VCaP (cell line): ENCODE data around the gene GDAP1L1.
A peak's percentile ranks its signal among the peaks of the same experiment; 100 is the strongest.
"Not testable (repeated sequence)": the region's sequence is repeated elsewhere in the genome, so short reads cannot be mapped to it uniquely, and the experiment has no call there.

Source experiments
- H3K27ac ChIP-seq: fragments of 450-650 bp; 2 replicates; pipeline ENCODE4 v1.5.1; 2017
- CTCF ChIP-seq: fragments of 450-650 bp; conservative IDR thresholded peaks from 2 replicates; pipeline ENCODE4 v1.5.1; 2017; ENCODE audit warnings: mild to moderate bottlenecking, moderate library complexity

The GDAP1L1 gene

GRCh38 chr20:44296011-44296410, 48.9 kb downstream of the GDAP1L1 start:
- TF ChIP-seq CTCF = no peak

GRCh38 chr20:44297721-44298120, 50.6 kb downstream of the GDAP1L1 start:
- no peak for TF ChIP-seq CTCF
- no peak overlapping the region for H3K27ac ChIP-seq

More at GRCh38 chr20:44296011-44296410, 48.9 kb downstream of the GDAP1L1 start:
- H3K27ac ChIP-seq = no peak overlapping the region

GRCh38 chr20:44299011-44299535, 52.0 kb downstream of the GDAP1L1 start:
- not testable (repeated sequence) for H3K27ac ChIP-seq

GRCh38 chr20:44301285-44301684, 54.2 kb downstream of the GDAP1L1 start:
- H3K27ac ChIP-seq = no peak overlapping the region
- TF ChIP-seq CTCF = no peak

GRCh38 chr20:44302026-44302669, 55.0 kb downstream of the GDAP1L1 start:
- TF ChIP-seq CTCF = no peak
- H3K27ac ChIP-seq = peak overlapping the region; percentile 48

- H3K27ac ChIP-seq = peak overlapping the region; percentile 48
- TF ChIP-seq CTCF = no peak
These were observed 55.6 kb downstream of the GDAP1L1 start for GRCh38 chr20:44302736-44303135.

- H3K27ac ChIP-seq = no peak overlapping the region
- no peak for TF ChIP-seq CTCF
These were observed 57.3 kb downstream of the GDAP1L1 start for GRCh38 chr20:44304383-44304782.

- no peak overlapping the region for H3K27ac ChIP-seq
- TF ChIP-seq CTCF = no peak
These were observed 59.8 kb downstream of the GDAP1L1 start for GRCh38 chr20:44306927-44307326.
